Cardiac muscle cell (in vitro differentiated cells and primary cell): ENCODE results near the gene SEPTIN8. TPM values are rescaled to one million over a fixed set of nuclear protein-coding genes. Genes with fewer than 3 reads are reported as not detected.
A peak's percentile ranks its signal among the peaks of the same experiment; 100 is the strongest.

ENCODE experiments used
- DNase-seq, 2 donors: peaks; one replicate each; pipeline versions ENCODE4 v3.0.0 to v3.0.0-alpha.2; 2010 to 2017; ENCODE audit warnings: low read depth in 1 of 2, low spot score in 1 of 2
- H3K27ac ChIP-seq: fragments of 200-600 bp; sonication (generic); 2 replicates; pipeline ENCODE4 v1.5.1; 2016
- H3K27me3 ChIP-seq: fragments of 200-600 bp; sonication (generic); 2 replicates; pipeline ENCODE4 v1.6.0; 2016; ENCODE audit warnings: control low read depth
- H3K36me3 ChIP-seq: fragments of 200-600 bp; sonication (generic); 2 replicates; pipeline ENCODE4 v1.5.1; 2016; ENCODE audit warnings: control low read depth
- H3K4me1 ChIP-seq: fragments of 200-600 bp; sonication (generic); 2 replicates; pipeline ENCODE4 v1.8.1; 2017; ENCODE audit warnings: low read depth, mild to moderate bottlenecking, mixed run types
- H3K4me3 ChIP-seq: fragments of 200-600 bp; sonication (generic); 2 replicates; pipeline ENCODE4 v1.5.1; 2016; ENCODE audit warnings: mild to moderate bottlenecking
- H3K9me3 ChIP-seq: fragments of 200-600 bp; sonication (generic); 2 replicates; pipeline ENCODE4 v1.5.1; 2017; ENCODE audit warnings: low read depth, mild to moderate bottlenecking, control low read depth
- CTCF ChIP-seq: IDR thresholded peaks from 2 replicates; pipeline ENCODE4 v1.5.1; 2012; ENCODE audit warnings: low read depth, mild to moderate bottlenecking, low read length
- polyA plus RNA-seq: library from polyadenylated mRNA; unstranded; fragments of >200 nt; fragmentation: Nextera tagmentation; extraction: Ambion mirVana; gene quantifications from 2 replicates; pipeline ENCODE4 v1.2.1, GENCODE V29; 2016
- total RNA-seq: library from RNA; depleted of rRNA; stranded (reverse); fragments of >200 nt; gene quantifications from 2 replicates; pipeline ENCODE4 v1.2.3, GENCODE V29; 2016

Gene SEPTIN8
- total and polyA plus RNA-seq, 2 experiments from 2014 or later: 18.6 to 51.9 TPM

DNA sequence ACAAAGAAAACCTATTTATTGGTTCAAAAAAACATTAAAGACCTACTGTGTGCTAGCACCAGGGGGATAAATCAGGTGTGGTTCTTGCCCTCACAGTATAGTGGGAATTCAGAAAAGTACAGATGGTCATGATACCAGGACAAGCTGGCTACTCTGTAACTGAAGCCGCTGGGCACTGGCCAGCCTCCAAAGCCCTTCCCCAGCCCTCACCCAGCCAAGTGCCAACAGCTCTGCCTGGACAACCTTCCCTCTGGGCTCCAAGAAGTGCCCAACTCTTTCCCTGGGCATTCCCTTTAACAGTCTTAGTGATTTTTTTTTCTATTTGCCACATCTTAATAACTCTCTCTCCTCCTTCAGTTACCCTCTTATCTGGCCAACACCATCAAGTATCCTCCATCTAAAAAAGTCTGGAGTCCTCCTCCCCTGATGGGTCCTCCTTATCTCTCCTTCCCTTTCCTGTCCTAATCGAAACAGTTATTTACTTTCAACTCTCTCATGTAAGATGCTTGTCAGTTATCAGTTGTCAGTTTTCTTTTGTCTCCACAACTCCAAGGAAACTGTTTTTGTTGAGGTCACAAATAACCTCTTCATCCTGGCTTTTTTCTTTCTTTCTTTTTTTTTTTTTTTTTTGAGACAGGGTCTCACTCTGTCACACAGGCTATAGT is 13.3 kb upstream of the SEPTIN8 start:
- H3K36me3 ChIP-seq: no peaks in the 10 kb centered on the region
- no peaks in the 10 kb centered on the region for H3K27me3 ChIP-seq
- no peak for TF ChIP-seq CTCF
- no peak for DNase-seq
- no peak overlapping the region for H3K4me3 ChIP-seq
- H3K9me3 ChIP-seq: no peaks in the 10 kb centered on the region
- H3K4me1 ChIP-seq: peaks cover 7% of the 10 kb centered on the region
- H3K27ac ChIP-seq: no peak overlapping the region

- TF ChIP-seq CTCF: no peak
- H3K4me1 ChIP-seq: peaks cover 11% of the 10 kb centered on the region
- no peak for DNase-seq
These were observed 12.2 kb upstream of the SEPTIN8 start for GRCh38 chr5:132788990-132789886.

GRCh38 chr5:132788508-132788907 is 11.5 kb upstream of the SEPTIN8 start:
- H3K27me3 ChIP-seq: no peaks in the 10 kb centered on the region
- TF ChIP-seq CTCF: no peak
- H3K4me3 ChIP-seq: no peak overlapping the region
- no peaks in the 10 kb centered on the region for H3K9me3 ChIP-seq
- no peak overlapping the region for H3K27ac ChIP-seq
- H3K4me1 ChIP-seq: peaks cover 11% of the 10 kb centered on the region
- no peak for DNase-seq
- H3K36me3 ChIP-seq: no peaks in the 10 kb centered on the region

More at GRCh38 chr5:132788990-132789886, 12.2 kb upstream of the SEPTIN8 start:
- no peak overlapping the region for H3K4me3 ChIP-seq
- no peaks in the 10 kb centered on the region for H3K27me3 ChIP-seq
- H3K27ac ChIP-seq: no peak overlapping the region
- H3K9me3 ChIP-seq: no peaks in the 10 kb centered on the region
- H3K36me3 ChIP-seq: no peaks in the 10 kb centered on the region

DNA sequence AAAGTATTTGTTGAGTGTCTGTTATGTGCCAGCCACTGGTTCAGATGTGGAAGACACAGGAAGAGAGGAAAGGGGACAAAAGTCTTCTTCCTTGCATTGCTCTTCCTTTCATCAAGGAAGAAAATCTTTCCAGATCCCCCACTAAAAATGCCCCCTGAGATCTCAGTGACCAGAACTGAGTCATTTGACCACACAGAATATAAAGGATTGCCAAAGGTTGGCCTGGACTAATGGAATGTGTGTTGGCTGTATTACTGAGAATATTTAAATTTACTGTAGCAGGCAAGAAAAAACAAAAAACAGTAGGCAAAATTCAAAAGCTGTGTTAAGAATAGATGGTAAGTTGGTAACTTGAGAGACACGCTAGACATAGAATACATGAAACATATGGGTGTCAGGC is 10.0 kb upstream of the SEPTIN8 start:
- no peak overlapping the region for H3K27ac ChIP-seq
- H3K9me3 ChIP-seq: no peaks in the 10 kb centered on the region
- H3K27me3 ChIP-seq: peaks cover 8% of the 10 kb centered on the region
- H3K36me3 ChIP-seq: no peaks in the 10 kb centered on the region
- no peak for TF ChIP-seq CTCF
- peaks cover 11% of the 10 kb centered on the region for H3K4me1 ChIP-seq
- no peak overlapping the region for H3K4me3 ChIP-seq
- DNase-seq: peak in 1 of 2 donors; percentile 45

DNA sequence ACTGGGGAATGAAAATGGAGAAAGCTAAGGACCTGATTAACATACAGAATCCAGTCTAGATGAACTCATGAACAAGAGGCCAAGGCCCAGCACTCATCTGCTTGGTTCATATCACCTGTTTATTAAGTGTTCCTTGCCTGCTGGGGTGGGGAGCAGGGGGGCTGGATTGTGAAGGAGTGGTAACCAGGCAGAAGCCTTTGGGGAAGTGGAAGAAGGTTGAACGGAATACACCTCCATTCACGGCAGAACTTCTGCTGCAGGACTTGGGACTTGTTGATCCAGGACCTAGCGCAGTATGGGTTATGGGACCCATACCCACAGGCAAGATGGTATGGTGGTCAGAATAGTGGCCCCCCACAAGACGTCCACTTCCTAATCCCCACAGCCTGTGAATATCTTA is 8.8 kb upstream of the SEPTIN8 start:
- no peak overlapping the region for H3K4me3 ChIP-seq
- no peaks in the 10 kb centered on the region for H3K9me3 ChIP-seq
- TF ChIP-seq CTCF: no peak
- peaks cover 11% of the 10 kb centered on the region for H3K4me1 ChIP-seq
- no peak for DNase-seq
- peaks cover 18% of the 10 kb centered on the region for H3K27me3 ChIP-seq
- no peaks in the 10 kb centered on the region for H3K36me3 ChIP-seq
- H3K27ac ChIP-seq: peak overlapping the region; percentile 55
